Measurements from ENCODE around the gene ITPR2.

DNA sequence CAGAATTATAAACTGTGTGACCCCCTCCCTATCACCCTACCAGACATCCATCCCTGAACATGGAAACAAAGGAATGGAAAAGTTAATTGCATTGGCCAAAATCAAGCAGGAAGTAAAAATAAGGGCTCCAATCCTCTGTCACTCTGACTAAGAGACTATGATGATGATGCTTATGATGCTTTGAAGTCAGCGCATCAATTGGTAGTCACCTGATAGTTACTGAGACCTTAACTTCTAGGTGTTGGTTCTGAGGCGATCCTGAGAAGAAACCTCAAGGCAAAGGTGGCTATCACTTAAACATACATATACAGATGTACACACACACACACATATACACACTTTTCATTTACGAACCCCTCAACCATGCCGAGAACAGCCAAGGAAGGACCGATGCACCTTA, 6.6 kb downstream of the ITPR2 start:
- TF ChIP-seq, protein P1, sequence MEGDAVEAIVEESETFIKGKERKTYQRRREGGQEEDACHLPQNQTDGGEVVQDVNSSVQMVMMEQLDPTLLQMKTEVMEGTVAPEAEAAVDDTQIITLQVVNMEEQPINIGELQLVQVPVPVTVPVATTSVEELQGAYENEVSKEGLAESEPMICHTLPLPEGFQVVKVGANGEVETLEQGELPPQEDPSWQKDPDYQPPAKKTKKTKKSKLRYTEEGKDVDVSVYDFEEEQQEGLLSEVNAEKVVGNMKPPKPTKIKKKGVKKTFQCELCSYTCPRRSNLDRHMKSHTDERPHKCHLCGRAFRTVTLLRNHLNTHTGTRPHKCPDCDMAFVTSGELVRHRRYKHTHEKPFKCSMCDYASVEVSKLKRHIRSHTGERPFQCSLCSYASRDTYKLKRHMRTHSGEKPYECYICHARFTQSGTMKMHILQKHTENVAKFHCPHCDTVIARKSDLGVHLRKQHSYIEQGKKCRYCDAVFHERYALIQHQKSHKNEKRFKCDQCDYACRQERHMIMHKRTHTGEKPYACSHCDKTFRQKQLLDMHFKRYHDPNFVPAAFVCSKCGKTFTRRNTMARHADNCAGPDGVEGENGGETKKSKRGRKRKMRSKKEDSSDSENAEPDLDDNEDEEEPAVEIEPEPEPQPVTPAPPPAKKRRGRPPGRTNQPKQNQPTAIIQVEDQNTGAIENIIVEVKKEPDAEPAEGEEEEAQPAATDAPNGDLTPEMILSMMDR (conservative IDR thresholded peaks at IDR 0.05), result no peak
- no peak for TF ChIP-seq EZH2 (IDR thresholded peaks at IDR 0.05; ENCODE audit: low read depth)

Data from PC-9 (cell line).